Epithelial cell of proximal tubule (primary cell): ENCODE measurements around the gene SAMD4A. TPM values are rescaled to one million over a fixed set of nuclear protein-coding genes. Genes with fewer than 3 reads are reported as not detected.

Experiments
- DNase-seq: peaks from one replicate; pipeline ENCODE4 v3.0.0-alpha.2; 2011; ENCODE audit warnings: low read depth
- H3K4me3 ChIP-seq: 2 replicates; pipeline ENCODE4 v1.5.1; 2011; ENCODE audit warnings: low read depth, mild to moderate bottlenecking, low read length
- total RNA-seq: library from RNA; depleted of rRNA; stranded (reverse); fragments of >200 nt; gene quantifications from 2 replicates; pipeline ENCODE4 v1.2.3, GENCODE V29; 2015
- TF ChIP-seq, protein P1 (sequence below): conservative IDR thresholded peaks from 2 replicates; pipeline ENCODE4 v1.5.1; 2012; ENCODE audit warnings: low read depth, mild to moderate bottlenecking, low read length

The SAMD4A gene
- total RNA-seq, 1 donor from 2014 or later, result 18.9 TPM

DNA sequence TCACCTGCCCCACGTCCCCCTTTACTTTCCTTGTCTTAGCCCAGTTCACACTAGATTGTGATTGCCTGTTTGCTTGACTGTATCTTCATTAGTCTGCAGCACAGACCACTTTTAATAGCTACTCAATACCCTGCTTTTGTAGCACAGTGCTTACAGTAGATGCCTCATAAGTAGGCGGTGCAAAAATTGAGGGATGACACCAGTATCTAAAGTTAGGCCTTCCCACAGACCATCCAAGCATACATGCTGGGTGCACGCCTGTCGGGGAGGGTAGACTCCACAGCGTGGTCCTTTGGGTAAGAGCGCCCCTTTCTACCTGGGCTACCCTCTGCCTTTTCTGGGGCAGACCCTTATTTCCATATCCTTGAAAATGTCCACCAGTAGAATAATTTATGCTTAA lies 194.9 kb downstream of the SAMD4A start:
- TF ChIP-seq, protein P1, sequence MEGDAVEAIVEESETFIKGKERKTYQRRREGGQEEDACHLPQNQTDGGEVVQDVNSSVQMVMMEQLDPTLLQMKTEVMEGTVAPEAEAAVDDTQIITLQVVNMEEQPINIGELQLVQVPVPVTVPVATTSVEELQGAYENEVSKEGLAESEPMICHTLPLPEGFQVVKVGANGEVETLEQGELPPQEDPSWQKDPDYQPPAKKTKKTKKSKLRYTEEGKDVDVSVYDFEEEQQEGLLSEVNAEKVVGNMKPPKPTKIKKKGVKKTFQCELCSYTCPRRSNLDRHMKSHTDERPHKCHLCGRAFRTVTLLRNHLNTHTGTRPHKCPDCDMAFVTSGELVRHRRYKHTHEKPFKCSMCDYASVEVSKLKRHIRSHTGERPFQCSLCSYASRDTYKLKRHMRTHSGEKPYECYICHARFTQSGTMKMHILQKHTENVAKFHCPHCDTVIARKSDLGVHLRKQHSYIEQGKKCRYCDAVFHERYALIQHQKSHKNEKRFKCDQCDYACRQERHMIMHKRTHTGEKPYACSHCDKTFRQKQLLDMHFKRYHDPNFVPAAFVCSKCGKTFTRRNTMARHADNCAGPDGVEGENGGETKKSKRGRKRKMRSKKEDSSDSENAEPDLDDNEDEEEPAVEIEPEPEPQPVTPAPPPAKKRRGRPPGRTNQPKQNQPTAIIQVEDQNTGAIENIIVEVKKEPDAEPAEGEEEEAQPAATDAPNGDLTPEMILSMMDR, result no peak
- no peak overlapping the region for H3K4me3 ChIP-seq
- DNase-seq, result no peak

DNA sequence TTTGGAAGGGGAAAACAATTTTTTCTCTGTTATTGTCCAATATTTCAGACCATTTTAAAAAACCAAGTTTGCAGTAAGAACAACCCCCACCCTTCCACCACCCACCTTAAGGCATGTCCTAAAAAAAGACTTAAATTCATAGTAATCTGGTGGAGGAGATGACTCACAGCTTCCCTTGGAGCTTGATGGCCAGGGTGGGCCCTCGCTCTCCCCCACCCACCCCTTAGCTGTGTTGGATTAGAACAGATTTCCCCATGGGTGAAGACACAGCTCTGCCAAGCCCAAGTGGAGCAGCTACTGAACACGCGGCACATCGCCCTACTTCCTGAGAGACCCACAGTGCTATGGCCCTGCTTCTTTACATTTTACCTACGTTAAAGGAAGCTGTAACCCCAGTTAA lies 195.4 kb downstream of the SAMD4A start:
- no peak for DNase-seq
- TF ChIP-seq, protein P1, result no peak
- H3K4me3 ChIP-seq, result no peak overlapping the region

DNA sequence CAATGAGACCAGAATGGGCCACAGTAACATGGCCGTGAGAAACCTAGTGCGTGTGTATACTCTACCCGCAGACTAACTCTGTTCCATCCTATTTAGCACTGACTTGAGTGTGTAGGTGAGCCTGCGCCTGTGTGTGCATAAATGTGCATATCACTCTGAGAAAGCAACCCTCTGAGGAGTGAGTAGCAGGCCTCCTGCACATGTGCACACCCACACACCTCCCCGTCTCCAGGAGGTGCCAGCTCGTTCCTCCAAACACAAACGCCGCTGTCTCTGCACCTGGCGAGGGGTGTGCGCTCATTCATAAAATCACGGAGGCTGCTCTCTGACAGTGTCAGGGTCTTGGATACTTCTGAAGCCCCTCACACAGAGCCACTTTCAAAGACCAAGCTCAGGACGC lies 196.8 kb downstream of the SAMD4A start:
- no peak for DNase-seq
- H3K4me3 ChIP-seq, result no peak overlapping the region
- TF ChIP-seq, protein P1, result no peak

DNA sequence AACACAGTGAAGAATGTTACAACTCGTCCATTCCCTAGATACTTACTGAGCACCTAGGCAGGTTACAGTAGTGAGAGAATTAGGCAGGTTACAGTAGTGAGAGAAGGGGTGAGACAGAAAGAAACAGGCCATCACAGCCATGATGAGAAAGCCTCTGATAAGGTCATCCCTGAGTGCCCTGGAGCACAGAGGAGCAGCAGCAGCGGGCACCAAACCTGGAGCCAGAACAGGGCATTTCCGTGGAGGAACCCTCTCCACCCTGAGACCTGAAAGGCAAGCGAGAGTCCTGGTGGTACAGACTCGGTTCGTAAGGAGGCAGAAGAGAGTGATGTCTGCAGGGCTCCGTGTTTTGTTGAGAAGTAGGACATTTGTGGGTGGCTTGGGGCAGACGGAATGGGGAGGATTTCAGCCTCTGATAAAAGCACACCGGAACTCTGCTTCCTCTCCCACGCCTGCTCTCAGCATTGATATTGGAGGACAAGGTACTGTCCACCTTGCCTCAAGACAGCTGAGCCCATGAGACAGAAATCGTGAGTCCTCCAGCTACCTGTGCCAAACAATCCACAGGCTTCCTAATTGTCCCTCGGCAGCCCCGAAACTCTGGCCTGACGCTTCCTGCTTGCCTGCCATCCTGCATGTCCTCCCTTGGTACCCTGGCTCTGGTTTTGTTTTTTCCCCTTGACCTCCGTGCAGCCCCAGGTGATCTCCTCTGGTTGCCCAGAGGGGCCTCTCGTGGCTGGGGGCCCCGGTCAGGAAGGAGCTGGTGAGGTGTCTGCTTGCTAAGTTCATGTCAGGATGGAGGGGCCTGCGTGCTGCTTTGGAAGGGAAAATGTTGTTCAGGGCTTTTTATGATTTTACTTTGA lies 199.6 kb downstream of the SAMD4A start:
- TF ChIP-seq, protein P1, result no peak
- DNase-seq, result no peak
- no peak overlapping the region for H3K4me3 ChIP-seq

DNA sequence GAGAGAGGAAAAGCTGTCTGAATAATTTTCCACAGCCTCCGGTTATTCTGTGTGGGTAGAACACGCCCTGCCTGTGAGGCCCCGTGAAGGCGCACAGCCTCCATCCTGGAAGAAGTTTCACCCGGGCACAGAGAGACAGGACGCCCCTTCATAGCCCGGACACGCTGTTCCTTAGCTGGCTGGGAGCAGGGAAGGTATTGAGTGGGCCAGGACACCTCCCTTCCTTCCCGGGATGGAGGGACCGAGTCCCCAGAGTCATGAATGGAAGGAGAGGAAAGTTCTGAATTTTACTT lies 200.2 kb downstream of the SAMD4A start:
- DNase-seq, result no peak
- no peak overlapping the region for H3K4me3 ChIP-seq
- TF ChIP-seq, protein P1, result no peak

DNA sequence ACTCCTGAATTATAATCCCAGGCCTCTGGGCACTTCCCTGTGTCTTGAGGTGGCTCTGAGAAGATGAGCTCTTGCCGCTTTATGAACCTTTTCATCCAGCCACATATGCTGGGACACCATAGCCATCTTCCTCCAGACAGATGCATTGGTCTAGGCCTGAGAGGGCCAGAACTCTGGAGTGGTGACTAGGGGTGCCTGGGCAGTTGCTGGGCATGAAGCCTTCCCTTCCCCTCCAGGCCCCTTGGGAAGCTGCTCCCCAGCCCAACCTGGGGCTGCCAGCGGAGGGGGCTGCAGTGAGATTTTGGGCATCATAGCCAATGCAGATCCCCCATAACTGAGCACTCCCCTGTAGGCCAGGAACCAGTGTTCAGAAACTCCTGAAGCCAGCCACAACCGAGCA lies 200.5 kb downstream of the SAMD4A start:
- H3K4me3 ChIP-seq, result no peak overlapping the region
- TF ChIP-seq, protein P1, result no peak
- DNase-seq, result no peak

DNA sequence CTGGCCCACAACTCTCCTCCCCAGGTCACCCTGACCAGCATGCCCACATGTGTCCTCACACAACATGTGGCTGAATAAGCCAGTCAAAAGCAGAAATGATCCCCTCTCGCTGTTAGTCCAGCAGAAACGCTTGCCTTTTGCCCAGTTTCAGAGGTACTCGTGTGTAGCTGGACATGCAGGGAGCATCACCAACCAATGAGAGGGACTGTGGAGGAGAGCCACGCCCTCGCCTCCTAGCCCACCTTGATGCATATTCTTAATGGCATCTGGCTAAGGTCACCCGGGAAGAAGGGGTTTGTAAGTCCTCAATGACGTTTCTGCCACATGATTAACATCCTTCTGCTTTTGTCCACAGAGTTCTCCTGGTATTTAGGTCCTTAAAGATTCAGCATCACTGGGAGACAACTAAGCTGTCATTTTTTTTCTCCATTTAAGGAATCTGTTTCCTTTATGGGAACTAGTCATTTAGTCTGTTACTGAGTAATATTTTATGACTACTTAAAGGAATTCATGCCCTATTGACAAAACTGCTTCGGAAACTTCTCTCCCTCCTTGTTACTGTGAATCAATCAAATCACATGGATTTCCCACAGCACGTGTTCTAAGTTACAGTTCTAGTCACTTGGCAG lies 201.7 kb downstream of the SAMD4A start:
- DNase-seq, result no peak
- H3K4me3 ChIP-seq, result no peak overlapping the region
- TF ChIP-seq, protein P1, result no peak
